HEK293 (cell line): ENCODE results near the gene E2F1.
A peak's percentile ranks its signal among the peaks of the same experiment; 100 is the strongest.

ENCODE experiments used
- HOXA7 ChIP-seq: sonication (generic); formaldehyde crosslinking; IDR thresholded peaks from 2 replicates; pipeline ENCODE4 v1.8.1; 2022; ENCODE audit warnings: missing genetic modification reagents, borderline replicate concordance
- IKZF3 ChIP-seq: fragments of 450-650 bp; IDR thresholded peaks from 2 replicates; pipeline ENCODE4 v1.5.0; 2018; ENCODE audit warnings: missing biosample characterization, mild to moderate bottlenecking, missing genetic modification characterization, moderate library complexity
- INSM2 ChIP-seq: fragments of 450-650 bp; formaldehyde crosslinking; IDR thresholded peaks from 2 replicates; pipeline ENCODE4 v1.5.1; 2016; ENCODE audit warnings: missing biosample characterization, missing genetic modification characterization
- RBAK ChIP-seq: fragments of 450-650 bp; formaldehyde crosslinking; IDR thresholded peaks from 2 replicates; pipeline ENCODE4 v1.5.1; 2016; ENCODE audit warnings: missing biosample characterization, missing genetic modification characterization
- REPIN1 ChIP-seq: fragments of 450-650 bp; formaldehyde crosslinking; IDR thresholded peaks from 2 replicates; pipeline ENCODE4 v1.5.1; 2017; ENCODE audit warnings: missing biosample characterization, missing genetic modification characterization, low read depth
- SP3 ChIP-seq: fragments of 450-650 bp; formaldehyde crosslinking; IDR thresholded peaks from 2 replicates; pipeline ENCODE4 v1.5.1; 2016; ENCODE audit warnings: missing biosample characterization, missing genetic modification characterization
- ZBTB10 ChIP-seq: fragments of 450-650 bp; formaldehyde crosslinking; IDR thresholded peaks from 2 replicates; pipeline ENCODE4 v1.5.1; 2016; ENCODE audit warnings: missing biosample characterization, missing genetic modification characterization
- ZBTB17 ChIP-seq: fragments of 450-650 bp; formaldehyde crosslinking; IDR thresholded peaks from 2 replicates; pipeline ENCODE4 v1.5.1; 2016; ENCODE audit warnings: missing biosample characterization, missing genetic modification characterization
- ZBTB48 ChIP-seq: fragments of 450-650 bp; formaldehyde crosslinking; IDR thresholded peaks from 2 replicates; pipeline ENCODE4 v1.5.1; 2016; ENCODE audit warnings: missing biosample characterization, missing genetic modification characterization
- ZNF221 ChIP-seq: fragments of 450-650 bp; formaldehyde crosslinking; IDR thresholded peaks from 2 replicates; pipeline ENCODE4 v1.5.1; 2017; ENCODE audit warnings: missing biosample characterization, missing genetic modification characterization, borderline replicate concordance
- ZNF302 ChIP-seq: fragments of 450-650 bp; formaldehyde crosslinking; IDR thresholded peaks from 2 replicates; pipeline ENCODE4 v1.5.1; 2016; ENCODE audit warnings: missing biosample characterization, missing genetic modification characterization, low read depth
- ZNF354C ChIP-seq: fragments of 450-650 bp; formaldehyde crosslinking; IDR thresholded peaks from 2 replicates; pipeline ENCODE4 v1.5.1; 2016; ENCODE audit warnings: missing biosample characterization, missing genetic modification characterization, low read depth, borderline replicate concordance
- ZNF391 ChIP-seq: fragments of 450-650 bp; formaldehyde crosslinking; IDR thresholded peaks from 2 replicates; pipeline ENCODE4 v1.5.1; 2016; ENCODE audit warnings: low read depth, missing biosample characterization, missing genetic modification characterization, borderline replicate concordance
- ZNF423 ChIP-seq: fragments of 450-650 bp; formaldehyde crosslinking; IDR thresholded peaks from 2 replicates; pipeline ENCODE4 v1.5.1; 2016; ENCODE audit warnings: missing biosample characterization, missing genetic modification characterization
- ZNF433 ChIP-seq: fragments of 450-650 bp; formaldehyde crosslinking; IDR thresholded peaks from 2 replicates; pipeline ENCODE4 v1.5.1; 2016; ENCODE audit warnings: missing biosample characterization, missing genetic modification characterization, low read depth
- ZNF529 ChIP-seq: fragments of 450-650 bp; formaldehyde crosslinking; IDR thresholded peaks from 2 replicates; pipeline ENCODE4 v1.5.1; 2017; ENCODE audit warnings: missing genetic modification characterization, missing biosample characterization; ENCODE audit not compliant: insufficient replicate concordance
- ZNF549 ChIP-seq: fragments of 450-650 bp; IDR thresholded peaks from 2 replicates; pipeline ENCODE4 v1.5.1; 2018; ENCODE audit warnings: missing biosample characterization, missing genetic modification characterization, mild to moderate bottlenecking, inconsistent platforms, moderate library complexity
- ZNF560 ChIP-seq: fragments of 450-650 bp; formaldehyde crosslinking; IDR thresholded peaks from 2 replicates; pipeline ENCODE4 v1.5.1; 2017; ENCODE audit warnings: missing biosample characterization, missing genetic modification characterization, borderline replicate concordance
- ZNF645 ChIP-seq: fragments of 450-650 bp; formaldehyde crosslinking; IDR thresholded peaks from 2 replicates; pipeline ENCODE4; 2016; ENCODE audit warnings: missing biosample characterization, missing genetic modification characterization
- ZNF664 ChIP-seq: fragments of 450-650 bp; formaldehyde crosslinking; IDR thresholded peaks from 2 replicates; pipeline ENCODE4 v1.5.1; 2016; ENCODE audit warnings: missing biosample characterization, missing genetic modification characterization
- ZSCAN5A ChIP-seq: fragments of 450-650 bp; formaldehyde crosslinking; IDR thresholded peaks from 2 replicates; pipeline ENCODE4 v1.5.1; 2016; ENCODE audit warnings: missing biosample characterization, missing genetic modification characterization
- TF ChIP-seq, protein P1 (sequence below): fragments of 450-650 bp; formaldehyde crosslinking; IDR thresholded peaks from 2 replicates; pipeline ENCODE4 v1.5.1; 2016; ENCODE audit warnings: missing biosample characterization, missing genetic modification characterization
- TF ChIP-seq, protein P2 (sequence below): fragments of 450-650 bp; formaldehyde crosslinking; IDR thresholded peaks from 2 replicates; pipeline ENCODE4 v1.5.1; 2016; ENCODE audit warnings: missing biosample characterization, missing genetic modification characterization
- TF ChIP-seq, protein P3 (sequence below): fragments of 450-650 bp; formaldehyde crosslinking; IDR thresholded peaks from 2 replicates; pipeline ENCODE4 v1.5.1; 2016; ENCODE audit warnings: missing biosample characterization, missing genetic modification characterization

The E2F1 gene

GRCh38 chr20:33674294-33675135, 11.7 kb downstream of the E2F1 start, which contains the start of gene NECAB3 (continued):
- TF ChIP-seq INSM2 (no peak), ZNF354C (no peak), HOXA7 (no peak), ZBTB17 (tag by site-specific recombination) (peak; percentile 77; the same call in 1 of the 2 replicates), IKZF3 (tag by site-specific recombination) (peak; percentile 67), ZNF664 (no peak), ZBTB10 (0 out of 2 replicates have a peak, but pooled peaks have one; percentile 14), ZNF391 (tag by site-specific recombination) (no peak), ZSCAN5A (no peak), SP3 (tag by site-specific recombination) (peak; percentile 76), ZNF529 (tag by site-specific recombination) (no peak), ZNF423 (tag by site-specific recombination) (no peak), ZNF549 (tag by site-specific recombination) (no peak), ZNF560 (no peak), ZBTB48 (tag by site-specific recombination) (peak; percentile 32; the same call in 1 of the 2 replicates), ZNF433 (tag by site-specific recombination) (no peak), REPIN1 (no peak), RBAK (tag by site-specific recombination) (no peak), ZNF221 (tag by site-specific recombination) (no peak), ZNF302 (tag by site-specific recombination) (no peak), ZNF645 (no peak)
- TF ChIP-seq, protein P1, sequence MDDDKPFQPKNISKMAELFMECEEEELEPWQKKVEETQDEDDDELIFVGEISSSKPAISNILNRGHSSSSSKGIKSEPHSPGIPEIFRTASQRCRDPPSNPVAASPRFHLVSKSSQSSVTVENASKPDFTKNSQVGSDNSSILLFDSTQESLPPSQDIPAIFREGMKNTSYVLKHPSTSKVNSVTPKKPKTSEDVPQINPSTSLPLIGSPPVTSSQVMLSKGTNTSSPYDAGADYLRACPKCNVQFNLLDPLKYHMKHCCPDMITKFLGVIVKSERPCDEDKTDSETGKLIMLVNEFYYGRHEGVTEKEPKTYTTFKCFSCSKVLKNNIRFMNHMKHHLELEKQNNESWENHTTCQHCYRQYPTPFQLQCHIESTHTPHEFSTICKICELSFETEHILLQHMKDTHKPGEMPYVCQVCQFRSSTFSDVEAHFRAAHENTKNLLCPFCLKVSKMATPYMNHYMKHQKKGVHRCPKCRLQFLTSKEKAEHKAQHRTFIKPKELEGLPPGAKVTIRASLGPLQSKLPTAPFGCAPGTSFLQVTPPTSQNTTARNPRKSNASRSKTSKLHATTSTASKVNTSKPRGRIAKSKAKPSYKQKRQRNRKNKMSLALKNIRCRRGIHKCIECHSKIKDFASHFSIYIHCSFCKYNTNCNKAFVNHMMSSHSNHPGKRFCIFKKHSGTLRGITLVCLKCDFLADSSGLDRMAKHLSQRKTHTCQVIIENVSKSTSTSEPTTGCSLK (tag by site-specific recombination), result no peak
- TF ChIP-seq, protein P2, sequence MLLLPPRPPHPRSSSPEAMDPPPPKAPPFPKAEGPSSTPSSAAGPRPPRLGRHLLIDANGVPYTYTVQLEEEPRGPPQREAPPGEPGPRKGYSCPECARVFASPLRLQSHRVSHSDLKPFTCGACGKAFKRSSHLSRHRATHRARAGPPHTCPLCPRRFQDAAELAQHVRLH, result no peak
- TF ChIP-seq, protein P3, sequence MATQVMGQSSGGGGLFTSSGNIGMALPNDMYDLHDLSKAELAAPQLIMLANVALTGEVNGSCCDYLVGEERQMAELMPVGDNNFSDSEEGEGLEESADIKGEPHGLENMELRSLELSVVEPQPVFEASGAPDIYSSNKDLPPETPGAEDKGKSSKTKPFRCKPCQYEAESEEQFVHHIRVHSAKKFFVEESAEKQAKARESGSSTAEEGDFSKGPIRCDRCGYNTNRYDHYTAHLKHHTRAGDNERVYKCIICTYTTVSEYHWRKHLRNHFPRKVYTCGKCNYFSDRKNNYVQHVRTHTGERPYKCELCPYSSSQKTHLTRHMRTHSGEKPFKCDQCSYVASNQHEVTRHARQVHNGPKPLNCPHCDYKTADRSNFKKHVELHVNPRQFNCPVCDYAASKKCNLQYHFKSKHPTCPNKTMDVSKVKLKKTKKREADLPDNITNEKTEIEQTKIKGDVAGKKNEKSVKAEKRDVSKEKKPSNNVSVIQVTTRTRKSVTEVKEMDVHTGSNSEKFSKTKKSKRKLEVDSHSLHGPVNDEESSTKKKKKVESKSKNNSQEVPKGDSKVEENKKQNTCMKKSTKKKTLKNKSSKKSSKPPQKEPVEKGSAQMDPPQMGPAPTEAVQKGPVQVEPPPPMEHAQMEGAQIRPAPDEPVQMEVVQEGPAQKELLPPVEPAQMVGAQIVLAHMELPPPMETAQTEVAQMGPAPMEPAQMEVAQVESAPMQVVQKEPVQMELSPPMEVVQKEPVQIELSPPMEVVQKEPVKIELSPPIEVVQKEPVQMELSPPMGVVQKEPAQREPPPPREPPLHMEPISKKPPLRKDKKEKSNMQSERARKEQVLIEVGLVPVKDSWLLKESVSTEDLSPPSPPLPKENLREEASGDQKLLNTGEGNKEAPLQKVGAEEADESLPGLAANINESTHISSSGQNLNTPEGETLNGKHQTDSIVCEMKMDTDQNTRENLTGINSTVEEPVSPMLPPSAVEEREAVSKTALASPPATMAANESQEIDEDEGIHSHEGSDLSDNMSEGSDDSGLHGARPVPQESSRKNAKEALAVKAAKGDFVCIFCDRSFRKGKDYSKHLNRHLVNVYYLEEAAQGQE (tag by site-specific recombination), result no peak
